GM13977 (cell line): Measurements from ENCODE around the gene MEOX2.
A peak's percentile ranks its signal among the peaks of the same experiment; 100 is the strongest.

Source experiments
- DNase-seq: peaks from one replicate; pipeline ENCODE4 v3.0.0; 2012; ENCODE audit warnings: low spot score
- CTCF ChIP-seq: IDR thresholded peaks from 2 replicates; pipeline ENCODE4 v1.5.1; 2012; ENCODE audit warnings: mild to moderate bottlenecking, control low read depth; ENCODE audit not compliant: insufficient read depth; ENCODE audit errors: extremely low read depth, missing control alignments
- in situ Hi-C: fragments of 300-500 bp; cut with MboI; formaldehyde crosslinking; loops from one replicate; pipeline ENCODE4 v1.12.0; 2022; ENCODE audit warnings: low sequenced_read_pairs, low pct_unique_long_range_greater_than_20kb, mixed read lengths, inconsistent platforms; ENCODE audit not compliant: unreplicated experiment

The MEOX2 gene

GRCh38 chr7:15686295-15686956, at the start of gene MEOX2:
Gene MEOX2 (minus strand): TSS chr7:15686683. CDS start chr7:15686402, 281 bp downstream.
- peak; percentile 9 for DNase-seq
- TF ChIP-seq CTCF = no peak
- in situ Hi-C loops = no loop called here

GRCh38 chr7:15729746-15730145, 43.3 kb upstream of the MEOX2 start:
- no peak for DNase-seq
- in situ Hi-C loops = no loop called here
- no peak for TF ChIP-seq CTCF

- in situ Hi-C loops = no loop called here
- DNase-seq = no peak
- TF ChIP-seq CTCF = no peak
Measured at GRCh38 chr7:15725051-15725450, 38.6 kb upstream of the MEOX2 start.

GRCh38 chr7:15723841-15724240, 37.4 kb upstream of the MEOX2 start:
- TF ChIP-seq CTCF = no peak
- DNase-seq = no peak
- in situ Hi-C loops = loop anchor here (25.0 kb wide), 1 partner anchor 412 kb away; no protein-coding TSS in a partner anchor

GRCh38 chr7:15720849-15721471, 34.5 kb upstream of the MEOX2 start:
- peak; percentile 85 for TF ChIP-seq CTCF
- DNase-seq = peak; percentile 2
- in situ Hi-C loops = loop anchor here (25.0 kb wide), 1 partner anchor 409 kb away; no protein-coding TSS in a partner anchor

GRCh38 chr7:15719311-15719710, 32.8 kb upstream of the MEOX2 start:
- no peak for TF ChIP-seq CTCF
- no peak for DNase-seq
- in situ Hi-C loops = loop anchor here (25.0 kb wide), 1 partner anchor 407 kb away; no protein-coding TSS in a partner anchor
